CD4-positive, alpha-beta T cell treated with Interleukin-6 for 4 hours (primary cell): ENCODE measurements around the gene SYTL2.
A peak's percentile ranks its signal among the peaks of the same experiment; 100 is the strongest.

Experiments
- DNase-seq: peaks from one replicate; pipeline ENCODE4 v3.0.0-alpha.2; 2020; ENCODE audit warnings: mixed read lengths

The SYTL2 gene

GRCh38 chr11:85651118-85651517 lies 159.8 kb downstream of the SYTL2 start:
- no peak for DNase-seq

DNA sequence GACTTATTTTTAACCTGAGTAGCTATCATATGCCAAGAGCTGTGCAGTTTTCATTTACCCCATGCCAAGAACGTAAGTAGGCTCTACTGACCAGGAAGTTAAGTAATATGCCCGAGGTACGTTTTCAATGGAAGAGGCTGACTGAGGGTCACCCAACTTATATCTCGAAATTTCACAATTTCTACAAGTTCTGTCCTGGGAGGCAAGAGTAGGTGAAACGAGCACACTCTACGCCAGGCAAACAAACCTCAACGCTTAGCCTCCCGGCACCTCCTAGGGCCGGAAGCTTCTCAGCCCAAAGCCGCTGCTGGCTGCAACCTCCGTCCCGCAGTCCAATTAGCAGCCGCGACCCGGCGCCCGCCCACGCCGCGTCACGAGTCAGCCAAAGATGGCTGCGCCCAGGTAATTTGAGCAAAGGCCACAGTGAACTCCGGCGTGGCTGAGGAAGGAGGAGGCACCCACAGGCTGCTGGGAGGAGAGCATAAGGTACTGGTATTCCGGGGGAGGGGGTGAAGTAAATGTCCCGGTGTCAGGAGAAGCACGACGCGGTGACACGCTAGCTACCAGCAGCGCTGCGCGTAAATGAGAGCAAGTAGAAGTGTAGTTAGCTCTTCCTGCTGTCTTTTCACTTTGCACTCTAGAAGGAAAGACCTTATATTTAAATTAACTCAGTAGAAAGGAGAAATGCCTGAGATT lies 163.2 kb downstream of the SYTL2 start, which contains the start of gene TMEM126A:
Gene TMEM126A (plus strand): TSS at position 364 of the 696 bp plus-strand sequence. CDS start 2,289 bp downstream, outside the sequence.
- peak; percentile 92 for DNase-seq

GRCh38 chr11:85647078-85647477 lies 163.9 kb downstream of the SYTL2 start:
- no peak for DNase-seq
